Testis (tissue), 3 donors: ENCODE measurements around the gene MPZL3. TPM values are rescaled to one million over a fixed set of nuclear protein-coding genes. Genes with fewer than 3 reads are reported as not detected.

ENCODE experiments used
- DNase-seq: peaks from one replicate; pipeline ENCODE4 v3.0.0-alpha.2; 2019
- H3K27ac ChIP-seq, 2 donors: fragments of 200-600 bp; sonication (generic); one replicate each; pipeline ENCODE4 v1.5.1; 2019
- H3K27me3 ChIP-seq: fragments of 200-600 bp; sonication (generic); one replicate; pipeline ENCODE4 v1.5.1; 2019
- H3K36me3 ChIP-seq: fragments of 200-600 bp; sonication (generic); one replicate; pipeline ENCODE4 v1.5.1; 2017; ENCODE audit warnings: low read depth; ENCODE audit errors: missing control alignments
- H3K4me1 ChIP-seq: fragments of 200-600 bp; sonication (generic); one replicate; pipeline ENCODE4 v1.5.1; 2019
- H3K4me3 ChIP-seq, 2 donors: fragments of 200-600 bp; sonication (generic); one replicate each; pipeline ENCODE4 v1.5.1; 2017 to 2019
- H3K9me3 ChIP-seq: fragments of 200-600 bp; sonication (generic); one replicate; pipeline ENCODE4 v1.5.1; 2017
- POLR2A ChIP-seq: fragments of 450-650 bp; IDR thresholded peaks from one replicate; pipeline ENCODE4 v1.6.1; 2017; ENCODE audit warnings: antibody characterized with exemption, mild to moderate bottlenecking, moderate library complexity
- WGBS, 2 donors: methylation state at CpG; one replicate each; pipeline ENCODE4 v1.1.5; 2018; 5-methylcytosine and 5-hydroxymethylcytosine counted together
- intact Hi-C: fragments of 100-400 bp; cut with DNase I; formaldehyde crosslinking; loops from one replicate; pipeline ENCODE4 v1.15.1; 2023; ENCODE audit warnings: low total_unique reads
- polyA plus RNA-seq: library from polyadenylated mRNA; stranded (reverse); fragments of 350-450 nt; fragmentation: Illumina TruSeq; extraction: RNeasy Lipid Tissue Mini Kit (QIAGEN cat#74804); gene quantifications from one replicate; pipeline ENCODE4 v1.2.3, GENCODE V29; 2014; ENCODE audit warnings: low read depth, low replicate concordance; ENCODE audit not compliant: insufficient read depth
- small RNA-seq, 2 donors: library from RNA; depleted of rRNA; stranded (forward); fragments of <200 nt; gene quantifications; one replicate each; pipeline ENCODE3, GENCODE V24; 2016
- total RNA-seq, 2 donors: library from RNA; depleted of rRNA; stranded (reverse); fragments of >200 nt; gene quantifications; one replicate each; pipeline ENCODE4 v1.2.3, GENCODE V29; 2016
- TF ChIP-seq, protein P1 (sequence below), 3 experiments: fragments of 450-650 bp in 2 of 3; fragments of 200-600 bp in 1 of 3; sonication (generic) in 1 of 3; IDR thresholded peaks; one replicate each; pipeline ENCODE4 v1.5.1; 2016 to 2019; ENCODE audit warnings: antibody characterized with exemption in 3 of 3, mild to moderate bottlenecking in 2 of 3, moderate library complexity in 1 of 3

MPZL3 gene
- total and polyA plus RNA-seq, 3 donors from 2014 or later, result 2.4 to 3.4 (median 3.2) TPM

- DNase-seq, result peak; percentile 71
- TF ChIP-seq, protein P1, sequence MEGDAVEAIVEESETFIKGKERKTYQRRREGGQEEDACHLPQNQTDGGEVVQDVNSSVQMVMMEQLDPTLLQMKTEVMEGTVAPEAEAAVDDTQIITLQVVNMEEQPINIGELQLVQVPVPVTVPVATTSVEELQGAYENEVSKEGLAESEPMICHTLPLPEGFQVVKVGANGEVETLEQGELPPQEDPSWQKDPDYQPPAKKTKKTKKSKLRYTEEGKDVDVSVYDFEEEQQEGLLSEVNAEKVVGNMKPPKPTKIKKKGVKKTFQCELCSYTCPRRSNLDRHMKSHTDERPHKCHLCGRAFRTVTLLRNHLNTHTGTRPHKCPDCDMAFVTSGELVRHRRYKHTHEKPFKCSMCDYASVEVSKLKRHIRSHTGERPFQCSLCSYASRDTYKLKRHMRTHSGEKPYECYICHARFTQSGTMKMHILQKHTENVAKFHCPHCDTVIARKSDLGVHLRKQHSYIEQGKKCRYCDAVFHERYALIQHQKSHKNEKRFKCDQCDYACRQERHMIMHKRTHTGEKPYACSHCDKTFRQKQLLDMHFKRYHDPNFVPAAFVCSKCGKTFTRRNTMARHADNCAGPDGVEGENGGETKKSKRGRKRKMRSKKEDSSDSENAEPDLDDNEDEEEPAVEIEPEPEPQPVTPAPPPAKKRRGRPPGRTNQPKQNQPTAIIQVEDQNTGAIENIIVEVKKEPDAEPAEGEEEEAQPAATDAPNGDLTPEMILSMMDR (IDR thresholded peaks at IDR 0.05), result no peak
- TF ChIP-seq POLR2A, result no peak
Observed at GRCh38 chr11:118180300-118180703, 71.9 kb downstream of the MPZL3 start.

GRCh38 chr11:118176778-118177134, 75.4 kb downstream of the MPZL3 start:
- Histone ChIP-seq H3K4me1 (peaks cover 10% of the 10 kb centered on the region), H3K4me3 (no peak overlapping the region), H3K9me3 (no peaks in the 10 kb centered on the region), H3K27ac (no peak overlapping the region), H3K27me3 (no peaks in the 10 kb centered on the region), H3K36me3 (no peaks in the 10 kb centered on the region)
- DNase-seq, result no peak
- intact Hi-C loops, result no loop called here
- WGBS, 2 donors, result 79 to 93% methylated on average over 4 of the region's 4 CpGs
- TF ChIP-seq, protein P1 (IDR thresholded peaks at IDR 0.05), result no peak
- TF ChIP-seq POLR2A, result no peak

More at GRCh38 chr11:118180300-118180703, 71.9 kb downstream of the MPZL3 start:
- Histone ChIP-seq H3K36me3 (no peaks in the 10 kb centered on the region), H3K27me3 (no peaks in the 10 kb centered on the region), H3K27ac (no peak overlapping the region), H3K4me3 (no peak overlapping the region), H3K9me3 (no peaks in the 10 kb centered on the region), H3K4me1 (peaks cover 7% of the 10 kb centered on the region)
- intact Hi-C loops, result no loop called here
- WGBS, 2 donors, result 24 to 38% methylated on average over 7 to 11 of the region's 11 CpGs

Small RNA genes within 50 kb of the gene (small RNA-seq; reads per million reads assigned to genes)
- gene HSPE1P18, result 0 reads per million in 2 donors

Other genes with a start within 250 kb of the MPZL3 start
- gene TMPRSS4, start 175.3 kb downstream of the MPZL3 start, total RNA-seq, result 1 to 10 TPM; 1.2 to 1.3 TPM
- 4.3 TPM for gene TMPRSS4, start 175.3 kb downstream of the MPZL3 start, polyA plus RNA-seq
- gene SMIM35, start 165.4 kb downstream of the MPZL3 start, total RNA-seq, result under 1 TPM in 1 of 2 donors, not detected in 1; 0.19 TPM
- gene SMIM35, start 165.4 kb downstream of the MPZL3 start, polyA plus RNA-seq, result 0.17 TPM
- 1 to 10 TPM; 1.9 to 2.0 TPM for gene SCN4B, start 99.5 kb downstream of the MPZL3 start, total RNA-seq
- 4.9 TPM for gene SCN4B, start 99.5 kb downstream of the MPZL3 start, polyA plus RNA-seq
- gene SCN2B, start 75.7 kb downstream of the MPZL3 start, total RNA-seq, result under 1 TPM; 0.24 to 0.43 TPM
- 0.70 TPM for gene SCN2B, start 75.7 kb downstream of the MPZL3 start, polyA plus RNA-seq
- gene JAML, start 27.4 kb downstream of the MPZL3 start, total RNA-seq, result 1 to 10 TPM; 1.9 to 3.5 TPM
- 9.7 TPM for gene JAML, start 27.4 kb downstream of the MPZL3 start, polyA plus RNA-seq
- 1 to 10 TPM; 1.7 to 3.0 TPM for gene MPZL2, start 11.9 kb upstream of the MPZL3 start, total RNA-seq
- gene MPZL2, start 11.9 kb upstream of the MPZL3 start, polyA plus RNA-seq, result 4.2 TPM
- gene CD3E, start 52.4 kb upstream of the MPZL3 start, total RNA-seq, result under 1 TPM in 1 of 2 donors, not detected in 1; 0.50 TPM
- gene CD3E, start 52.4 kb upstream of the MPZL3 start, polyA plus RNA-seq, result 6.1 TPM
- gene CD3D, start 90.3 kb upstream of the MPZL3 start, total RNA-seq, result 1 to 10 TPM in 1 of 2 donors, not detected in 1; 1.8 TPM
- 7.2 TPM for gene CD3D, start 90.3 kb upstream of the MPZL3 start, polyA plus RNA-seq
- under 1 TPM; 0.08 to 0.99 TPM for gene CD3G, start 92.0 kb upstream of the MPZL3 start, total RNA-seq
- gene CD3G, start 92.0 kb upstream of the MPZL3 start, polyA plus RNA-seq, result 0.88 TPM
- 10 to 100 TPM; 54.8 to 58.4 TPM for gene UBE4A, start 107.2 kb upstream of the MPZL3 start, total RNA-seq
- 36.6 TPM for gene UBE4A, start 107.2 kb upstream of the MPZL3 start, polyA plus RNA-seq
- 10 to 100 TPM; 35.9 to 40.0 TPM for gene ATP5MG, start 149.2 kb upstream of the MPZL3 start, total RNA-seq
- gene ATP5MG, start 149.2 kb upstream of the MPZL3 start, polyA plus RNA-seq, result 193 TPM
- gene KMT2A, start 184.1 kb upstream of the MPZL3 start, total RNA-seq, result 100 to 1,000 TPM; 106 to 107 TPM
- gene KMT2A, start 184.1 kb upstream of the MPZL3 start, polyA plus RNA-seq, result 22.7 TPM